ENCODE data around the gene HOXA9. TPM values are rescaled to one million over a fixed set of nuclear protein-coding genes. Genes with fewer than 3 reads are reported as not detected.

Gene HOXA9
- total RNA-seq, 2 donors from 2014 or later: not detected

- H3K4me1 ChIP-seq (ENCODE audit: control insufficient read depth in 1 of 2, low read depth in 2 of 2): peaks cover 3 to 78% of the 10 kb centered on the region in 2 donors
- TF ChIP-seq CTCF (IDR thresholded peaks at IDR 0.05): no peak
- no peaks in the 10 kb centered on the region for H3K27me3 ChIP-seq (replicated peaks; ENCODE audit: insufficient read depth)
- H3K9me3 ChIP-seq: no peaks in the 10 kb centered on the region
- H3K36me3 ChIP-seq: no peaks in the 10 kb centered on the region
- no peak for ATAC-seq (ENCODE audit: insufficient number of reproducible peaks, low FRiP score, low read depth)
- H3K27ac ChIP-seq: peak overlapping the region; percentile 96 to 99
- DNase-seq (ENCODE audit: low spot score): no peak
- H3K4me3 ChIP-seq: peak overlapping the region; percentile 99
Observed at GRCh38 chr7:27124096-27124901, 41.0 kb downstream of the HOXA9 start.

- H3K9me3 ChIP-seq: no peaks in the 10 kb centered on the region
- H3K27ac ChIP-seq: peak overlapping the region; percentile 96 to 99
- H3K27me3 ChIP-seq (replicated peaks; ENCODE audit: insufficient read depth): no peaks in the 10 kb centered on the region
- TF ChIP-seq CTCF (IDR thresholded peaks at IDR 0.05): no peak
- no peaks in the 10 kb centered on the region for H3K36me3 ChIP-seq
- ATAC-seq (ENCODE audit: insufficient number of reproducible peaks, low FRiP score, low read depth): no peak
- DNase-seq (ENCODE audit: low spot score): no peak
- peak overlapping the region; percentile 99 for H3K4me3 ChIP-seq
- H3K4me1 ChIP-seq (ENCODE audit: control insufficient read depth in 1 of 2, low read depth in 2 of 2): peaks cover 3 to 78% of the 10 kb centered on the region in 2 donors
Observed at GRCh38 chr7:27123477-27124053, 41.8 kb downstream of the HOXA9 start.

GRCh38 chr7:27123007-27123476 lies 42.3 kb downstream of the HOXA9 start:
- ATAC-seq (ENCODE audit: insufficient number of reproducible peaks, low FRiP score, low read depth): no peak
- Histone ChIP-seq H3K4me1 (ENCODE audit: control insufficient read depth in 1 of 2, low read depth in 2 of 2) (peaks cover 3 to 79% of the 10 kb centered on the region in 2 donors), H3K27ac (peak overlapping the region; percentile 96 to 99), H3K27me3 (replicated peaks; ENCODE audit: insufficient read depth) (no peaks in the 10 kb centered on the region), H3K9me3 (no peaks in the 10 kb centered on the region), H3K4me3 (peak overlapping the region; percentile 99), H3K36me3 (no peaks in the 10 kb centered on the region)
- no peak for TF ChIP-seq CTCF (IDR thresholded peaks at IDR 0.05)
- DNase-seq (ENCODE audit: low spot score): no peak

- Histone ChIP-seq H3K4me1 (ENCODE audit: control insufficient read depth in 1 of 2, low read depth in 2 of 2) (peaks cover 3 to 71% of the 10 kb centered on the region in 2 donors), H3K27me3 (replicated peaks; ENCODE audit: insufficient read depth) (no peaks in the 10 kb centered on the region), H3K4me3 (peak overlapping the region; percentile 99), H3K27ac (peak overlapping the region; percentile 96 to 99), H3K9me3 (no peaks in the 10 kb centered on the region), H3K36me3 (no peaks in the 10 kb centered on the region)
- no peak for TF ChIP-seq CTCF (IDR thresholded peaks at IDR 0.05)
- DNase-seq (ENCODE audit: low spot score) (no peak), ATAC-seq (ENCODE audit: insufficient number of reproducible peaks, low FRiP score, low read depth) (no peak)
Observed at GRCh38 chr7:27122077-27122910, 43.0 kb downstream of the HOXA9 start.

- H3K27me3 ChIP-seq (replicated peaks; ENCODE audit: insufficient read depth): no peaks in the 10 kb centered on the region
- H3K27ac ChIP-seq: peak overlapping the region; percentile 96 to 99
- H3K4me3 ChIP-seq: peak overlapping the region; percentile 99
- peaks cover 3 to 66% of the 10 kb centered on the region in 2 donors for H3K4me1 ChIP-seq (ENCODE audit: control insufficient read depth in 1 of 2, low read depth in 2 of 2)
- no peak for DNase-seq (ENCODE audit: low spot score)
- ATAC-seq (ENCODE audit: insufficient number of reproducible peaks, low FRiP score, low read depth): no peak
- no peak for TF ChIP-seq CTCF (IDR thresholded peaks at IDR 0.05)
- H3K9me3 ChIP-seq: no peaks in the 10 kb centered on the region
- H3K36me3 ChIP-seq: no peaks in the 10 kb centered on the region
Observed at GRCh38 chr7:27121684-27122076, 43.7 kb downstream of the HOXA9 start.
